ENCODE results near the gene PA2G4.
"Not testable (repeated sequence)": the region's sequence is repeated elsewhere in the genome, so short reads cannot be mapped to it uniquely, and the experiment has no call there.

DNA sequence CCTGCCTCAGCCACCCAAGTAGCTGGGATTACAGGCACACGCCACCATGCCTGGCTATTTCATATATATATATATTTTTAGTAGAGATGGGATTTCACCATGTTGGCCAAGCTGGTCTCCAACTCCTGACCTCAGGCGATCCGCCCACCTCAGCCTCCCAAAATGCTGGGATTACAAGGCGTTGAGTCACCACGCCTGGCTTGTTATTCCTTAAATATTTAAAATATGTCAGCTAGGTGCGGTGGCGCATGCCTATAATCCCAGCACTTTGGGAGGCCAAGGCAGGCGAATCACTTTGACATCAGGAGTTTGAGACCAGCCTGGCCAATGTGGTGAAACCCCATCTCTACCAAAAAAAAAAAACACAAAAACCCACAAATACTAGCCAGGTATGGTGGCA, 44.4 kb upstream of the PA2G4 start:
- TF ChIP-seq, protein P1, sequence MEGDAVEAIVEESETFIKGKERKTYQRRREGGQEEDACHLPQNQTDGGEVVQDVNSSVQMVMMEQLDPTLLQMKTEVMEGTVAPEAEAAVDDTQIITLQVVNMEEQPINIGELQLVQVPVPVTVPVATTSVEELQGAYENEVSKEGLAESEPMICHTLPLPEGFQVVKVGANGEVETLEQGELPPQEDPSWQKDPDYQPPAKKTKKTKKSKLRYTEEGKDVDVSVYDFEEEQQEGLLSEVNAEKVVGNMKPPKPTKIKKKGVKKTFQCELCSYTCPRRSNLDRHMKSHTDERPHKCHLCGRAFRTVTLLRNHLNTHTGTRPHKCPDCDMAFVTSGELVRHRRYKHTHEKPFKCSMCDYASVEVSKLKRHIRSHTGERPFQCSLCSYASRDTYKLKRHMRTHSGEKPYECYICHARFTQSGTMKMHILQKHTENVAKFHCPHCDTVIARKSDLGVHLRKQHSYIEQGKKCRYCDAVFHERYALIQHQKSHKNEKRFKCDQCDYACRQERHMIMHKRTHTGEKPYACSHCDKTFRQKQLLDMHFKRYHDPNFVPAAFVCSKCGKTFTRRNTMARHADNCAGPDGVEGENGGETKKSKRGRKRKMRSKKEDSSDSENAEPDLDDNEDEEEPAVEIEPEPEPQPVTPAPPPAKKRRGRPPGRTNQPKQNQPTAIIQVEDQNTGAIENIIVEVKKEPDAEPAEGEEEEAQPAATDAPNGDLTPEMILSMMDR (IDR thresholded peaks at IDR 0.05), result not testable (repeated sequence)
- not testable (repeated sequence) for TF ChIP-seq POLR2AphosphoS5, POLR2A (IDR thresholded peaks at IDR 0.05)

Data from transverse colon (tissue), 4 donors.